HCT116 (cell line): ENCODE data around the gene NKIRAS2. TPM values are rescaled to one million over a fixed set of nuclear protein-coding genes. Genes with fewer than 3 reads are reported as not detected.

Experiments used
- ATAC-seq: fragments of 200-7000 bp; cut with Tn5 transposase; 2 replicates; pipeline ENCODE4 v1.9.1; 2020; ENCODE audit warnings: mild to moderate bottlenecking, moderate library complexity
- BruUV-seq: library from RNA; stranded (reverse); fragments of 400-500 nt; replicated peaks from 2 replicates; lab custom pipeline; 2021; lab: Mats Ljungman, UMichigan
- CTCF ChIA-PET: fragments of 300-600 bp; sonication (Branson Sonifier 250); formaldehyde crosslinking; loops from one replicate; lab custom pipeline; 2021; ENCODE audit warnings: antibody characterized with exemption; lab: Charles Lee
- POLR2A ChIA-PET: fragments of 300-600, 350-600 bp; sonication (Branson Sonifier 250); formaldehyde crosslinking; loops from one replicate; lab custom pipeline; 2021; ENCODE audit warnings: antibody characterized with exemption; lab: Charles Lee
- RAD21 ChIA-PET, 2 experiments: fragments of 300-600 bp; sonication (Branson Sonifier 250); formaldehyde crosslinking; loops; one replicate each; lab custom pipeline; 2023; ENCODE audit warnings: low total read pairs in 2 of 2; ENCODE audit not compliant: uncharacterized antibody in 2 of 2, unreplicated experiment in 2 of 2, low non-redundant PET in 1 of 2; lab: Charles Lee
- DNase-seq: peaks from one replicate; pipeline ENCODE4 v3.0.0-alpha.2; 2010; ENCODE audit warnings: low read depth, low spot score
- H2AFZ ChIP-seq: fragments of 200-600 bp; shearing (Covaris generic), sonication (generic); 2 replicates; pipeline ENCODE4 v1.6.1; 2017; ENCODE audit warnings: low read depth, mixed run types, mixed read lengths, antibody characterized with exemption, low read length; ENCODE audit not compliant: poor library complexity, severe bottlenecking
- H3K27ac ChIP-seq: 2 replicates; pipeline ENCODE4 v1.5.1; 2012; ENCODE audit warnings: low read depth, low read length
- H3K27me3 ChIP-seq: fragments of 200-600 bp; sonication (generic); 2 replicates; pipeline ENCODE4 v1.6.1; 2016; ENCODE audit warnings: mixed run types, low read length, mixed read lengths; ENCODE audit not compliant: insufficient read depth
- H3K36me3 ChIP-seq, 2 experiments: fragments of 200-500 bp in 1 of 2; fragments of 200-600 bp in 1 of 2; sonication (Bioruptor generic) in 1 of 2; sonication (generic) in 1 of 2; 2 replicates each; pipeline versions ENCODE4 v1.5.1 to v1.6.1; 2014 to 2016; ENCODE audit warnings: low read length in 2 of 2, inconsistent platforms in 1 of 2, mixed read lengths in 1 of 2, mixed run types in 1 of 2; ENCODE audit not compliant: insufficient read depth in 2 of 2, control insufficient read depth in 1 of 2
- H3K4me1 ChIP-seq, 2 experiments: fragments of 200-600 bp in 1 of 2; sonication (generic) in 1 of 2; 2 replicates each; pipeline versions ENCODE4 v1.5.1 to v1.6.1; 2012 to 2017; ENCODE audit warnings: low read length in 2 of 2, inconsistent platforms in 1 of 2, mild to moderate bottlenecking in 1 of 2, mixed read lengths in 1 of 2, mixed run types in 1 of 2, moderate library complexity in 1 of 2; ENCODE audit not compliant: insufficient read depth in 2 of 2, control insufficient read depth in 1 of 2
- H3K4me2 ChIP-seq: fragments of 200-600 bp; sonication (generic); 2 replicates; pipeline ENCODE4 v1.6.1; 2017; ENCODE audit warnings: mixed run types, low read length, mixed read lengths
- H3K4me3 ChIP-seq, 2 experiments: fragments of 200-600 bp in 1 of 2; sonication (generic) in 1 of 2; replicated peaks in 1 of 2; 2 replicates each; pipeline ENCODE4 v1.5.1; 2011 to 2016; ENCODE audit warnings: low read length in 2 of 2, control low read depth in 1 of 2, low read depth in 1 of 2, mild to moderate bottlenecking in 1 of 2, mixed read lengths in 1 of 2, mixed run types in 1 of 2
- H3K79me2 ChIP-seq: fragments of 200-600 bp; sonication (generic); 2 replicates; pipeline ENCODE4 v1.6.1; 2017; ENCODE audit warnings: mild to moderate bottlenecking, mixed run types, low read length, moderate library complexity, mixed read lengths; ENCODE audit not compliant: insufficient read depth
- H3K9ac ChIP-seq: fragments of 200-600 bp; sonication (generic); 2 replicates; pipeline ENCODE4 v1.6.1; 2016; ENCODE audit warnings: low read length, mixed read lengths
- H3K9me2 ChIP-seq: fragments of 200-600 bp; sonication (generic), shearing (Covaris generic); 2 replicates; pipeline ENCODE4 v1.6.1; 2017; ENCODE audit warnings: mixed run types, mild to moderate bottlenecking, moderate library complexity; ENCODE audit not compliant: insufficient read depth
- H3K9me3 ChIP-seq, 2 experiments: fragments of 200-500 bp in 1 of 2; fragments of 200-600 bp in 1 of 2; sonication (Bioruptor generic) in 1 of 2; sonication (generic) in 1 of 2; 2 replicates each; pipeline ENCODE4 v1.6.1; 2014 to 2017; ENCODE audit warnings: low read length in 2 of 2, mixed read lengths in 2 of 2, inconsistent platforms in 1 of 2, low read depth in 1 of 2, mild to moderate bottlenecking in 1 of 2, mixed run types in 1 of 2, moderate library complexity in 1 of 2; ENCODE audit not compliant: control insufficient read depth in 1 of 2, insufficient read depth in 1 of 2
- H4K20me1 ChIP-seq: fragments of 200-600 bp; sonication (generic), shearing (Covaris generic); 2 replicates; pipeline ENCODE4 v1.6.1; 2017; ENCODE audit warnings: mixed run types, mild to moderate bottlenecking, moderate library complexity; ENCODE audit not compliant: insufficient read depth
- CBX3 ChIP-seq: IDR thresholded peaks from 2 replicates; pipeline ENCODE4 v1.6.1; 2012; ENCODE audit warnings: low read depth
- EGR1 ChIP-seq: IDR thresholded peaks from 2 replicates; pipeline ENCODE4 v1.6.1; 2012; ENCODE audit warnings: low read depth
- ELF1 ChIP-seq: IDR thresholded peaks from 2 replicates; pipeline ENCODE4 v1.6.1; 2012; ENCODE audit warnings: low read depth, borderline replicate concordance
- FOSL1 ChIP-seq: IDR thresholded peaks from 2 replicates; pipeline ENCODE4 v1.6.1; 2012; ENCODE audit warnings: low read depth
- JUND ChIP-seq: IDR thresholded peaks from 2 replicates; pipeline ENCODE4 v1.6.1; 2012
- POLR2A ChIP-seq: IDR thresholded peaks from 2 replicates; pipeline ENCODE4 v1.7.0; 2011; ENCODE audit warnings: borderline replicate concordance; ENCODE audit not compliant: insufficient read depth, insufficient read length; ENCODE audit errors: extremely low read depth
- RAD21 ChIP-seq: IDR thresholded peaks from 2 replicates; pipeline ENCODE4 v1.6.1; 2012; ENCODE audit warnings: low read depth, mild to moderate bottlenecking
- SRF ChIP-seq: IDR thresholded peaks from 2 replicates; pipeline ENCODE4 v1.6.1; 2012; ENCODE audit warnings: low read depth
- ZBTB33 ChIP-seq: IDR thresholded peaks from 2 replicates; pipeline ENCODE4 v1.6.1; 2011; ENCODE audit warnings: mild to moderate bottlenecking, low read length, moderate library complexity; ENCODE audit not compliant: insufficient replicate concordance; ENCODE audit errors: extremely low read depth
- ZNF274 ChIP-seq: fragments of 200-500 bp; sonication (Bioruptor generic); IDR thresholded peaks from 2 replicates; pipeline ENCODE4 v1.6.1; 2014; ENCODE audit warnings: mild to moderate bottlenecking, low read depth, low read length, inconsistent platforms
- intact Hi-C: fragments of 100-400 bp; cut with micrococcal nuclease; formaldehyde crosslinking; loops from 2 replicates; pipeline ENCODE4 v1.10.0; 2022
- total RNA-seq: library from RNA; stranded (reverse); gene quantifications from one replicate; pipeline ENCODE4 v1.2.1, GENCODE V29; 2021; ENCODE audit not compliant: unreplicated experiment
- TF ChIP-seq, protein P1 (sequence below): IDR thresholded peaks from 2 replicates; pipeline ENCODE4 v1.6.1; 2012; ENCODE audit warnings: low read depth

NKIRAS2 gene
- total RNA-seq, 1 experiment from 2014 or later = 26.4 TPM

GRCh38 chr17:42041619-42042018 is 21.7 kb downstream of the NKIRAS2 start:
- intact Hi-C loops = no loop called here
- no peaks in the 10 kb centered on the region for H4K20me1 ChIP-seq
- no peak overlapping the region for H3K4me3 ChIP-seq
- CTCF ChIA-PET = no interaction called here
- RAD21 ChIA-PET = no interaction called here
- no peaks in the 10 kb centered on the region for H3K9me2 ChIP-seq
- H3K4me1 ChIP-seq = no peaks in the 10 kb centered on the region
- ATAC-seq (no peak), DNase-seq (no peak)
- POLR2A ChIA-PET = no interaction called here
- H3K79me2 ChIP-seq = no peaks in the 10 kb centered on the region
- H3K27me3 ChIP-seq = no peaks in the 10 kb centered on the region
- H3K27ac ChIP-seq = no peak overlapping the region
- H3K36me3 ChIP-seq = no peaks in the 10 kb centered on the region
- H3K4me2 ChIP-seq = no peak overlapping the region
- no peak overlapping the region for H3K9ac ChIP-seq
- no TSS peak for BruUV-seq
- no peak overlapping the region for H2AFZ ChIP-seq
- H3K9me3 ChIP-seq = no peaks in the 10 kb centered on the region
- no peak for TF ChIP-seq FOSL1
- TF ChIP-seq CBX3 = no peak
- no peak for TF ChIP-seq POLR2A
- TF ChIP-seq RAD21 = no peak
- TF ChIP-seq ELF1 = no peak
- TF ChIP-seq, protein P1, sequence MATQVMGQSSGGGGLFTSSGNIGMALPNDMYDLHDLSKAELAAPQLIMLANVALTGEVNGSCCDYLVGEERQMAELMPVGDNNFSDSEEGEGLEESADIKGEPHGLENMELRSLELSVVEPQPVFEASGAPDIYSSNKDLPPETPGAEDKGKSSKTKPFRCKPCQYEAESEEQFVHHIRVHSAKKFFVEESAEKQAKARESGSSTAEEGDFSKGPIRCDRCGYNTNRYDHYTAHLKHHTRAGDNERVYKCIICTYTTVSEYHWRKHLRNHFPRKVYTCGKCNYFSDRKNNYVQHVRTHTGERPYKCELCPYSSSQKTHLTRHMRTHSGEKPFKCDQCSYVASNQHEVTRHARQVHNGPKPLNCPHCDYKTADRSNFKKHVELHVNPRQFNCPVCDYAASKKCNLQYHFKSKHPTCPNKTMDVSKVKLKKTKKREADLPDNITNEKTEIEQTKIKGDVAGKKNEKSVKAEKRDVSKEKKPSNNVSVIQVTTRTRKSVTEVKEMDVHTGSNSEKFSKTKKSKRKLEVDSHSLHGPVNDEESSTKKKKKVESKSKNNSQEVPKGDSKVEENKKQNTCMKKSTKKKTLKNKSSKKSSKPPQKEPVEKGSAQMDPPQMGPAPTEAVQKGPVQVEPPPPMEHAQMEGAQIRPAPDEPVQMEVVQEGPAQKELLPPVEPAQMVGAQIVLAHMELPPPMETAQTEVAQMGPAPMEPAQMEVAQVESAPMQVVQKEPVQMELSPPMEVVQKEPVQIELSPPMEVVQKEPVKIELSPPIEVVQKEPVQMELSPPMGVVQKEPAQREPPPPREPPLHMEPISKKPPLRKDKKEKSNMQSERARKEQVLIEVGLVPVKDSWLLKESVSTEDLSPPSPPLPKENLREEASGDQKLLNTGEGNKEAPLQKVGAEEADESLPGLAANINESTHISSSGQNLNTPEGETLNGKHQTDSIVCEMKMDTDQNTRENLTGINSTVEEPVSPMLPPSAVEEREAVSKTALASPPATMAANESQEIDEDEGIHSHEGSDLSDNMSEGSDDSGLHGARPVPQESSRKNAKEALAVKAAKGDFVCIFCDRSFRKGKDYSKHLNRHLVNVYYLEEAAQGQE = no peak
- TF ChIP-seq ZNF274 = no peak
- no peak for TF ChIP-seq SRF
- no peak for TF ChIP-seq EGR1
- TF ChIP-seq ZBTB33 = no peak
- TF ChIP-seq JUND = no peak
